ENCODE measurements around the gene SCN4B. TPM values are rescaled to one million over a fixed set of nuclear protein-coding genes. Genes with fewer than 3 reads are reported as not detected.

SCN4B gene
- total RNA-seq, 1 donor from 2014 or later, result 0.79 TPM

DNA sequence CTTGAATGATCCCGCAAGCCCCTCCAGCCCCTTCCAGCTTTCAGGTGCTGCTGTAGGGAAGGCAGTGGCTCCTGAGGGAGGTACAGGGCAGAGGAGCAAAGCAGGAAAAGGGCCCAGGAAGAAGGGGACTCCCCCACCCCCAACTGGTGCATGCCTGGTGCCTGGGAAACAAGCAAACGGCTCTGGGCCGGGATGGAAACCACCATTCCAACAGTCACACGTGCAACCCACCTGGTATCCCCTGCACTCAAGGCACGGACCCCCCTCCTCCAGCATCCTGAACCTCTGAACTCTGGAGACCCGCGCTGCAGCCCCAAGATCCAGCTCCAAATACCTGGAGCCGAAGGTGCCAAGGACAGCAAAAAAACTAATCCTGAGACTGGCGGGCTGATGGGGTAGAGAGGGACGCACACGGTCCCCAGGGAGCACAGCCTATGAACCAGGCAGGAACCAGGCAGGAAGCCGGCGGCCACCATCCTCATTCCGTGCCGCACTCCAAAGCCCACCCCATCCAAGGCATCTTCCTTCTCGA, 537 bp downstream of the SCN4B start:
- Histone ChIP-seq H3K4me3 (ENCODE audit: low read depth, low read length) (no peak overlapping the region), H3K36me3 (ENCODE audit: control insufficient read depth, insufficient read depth, low read length) (no peaks in the 10 kb centered on the region), H3K27me3 (ENCODE audit: control insufficient read depth, insufficient read depth, low read length) (peaks cover 92% of the 10 kb centered on the region)
- DNase-seq (ENCODE audit: low read depth), result no peak
- TF ChIP-seq, protein P1, sequence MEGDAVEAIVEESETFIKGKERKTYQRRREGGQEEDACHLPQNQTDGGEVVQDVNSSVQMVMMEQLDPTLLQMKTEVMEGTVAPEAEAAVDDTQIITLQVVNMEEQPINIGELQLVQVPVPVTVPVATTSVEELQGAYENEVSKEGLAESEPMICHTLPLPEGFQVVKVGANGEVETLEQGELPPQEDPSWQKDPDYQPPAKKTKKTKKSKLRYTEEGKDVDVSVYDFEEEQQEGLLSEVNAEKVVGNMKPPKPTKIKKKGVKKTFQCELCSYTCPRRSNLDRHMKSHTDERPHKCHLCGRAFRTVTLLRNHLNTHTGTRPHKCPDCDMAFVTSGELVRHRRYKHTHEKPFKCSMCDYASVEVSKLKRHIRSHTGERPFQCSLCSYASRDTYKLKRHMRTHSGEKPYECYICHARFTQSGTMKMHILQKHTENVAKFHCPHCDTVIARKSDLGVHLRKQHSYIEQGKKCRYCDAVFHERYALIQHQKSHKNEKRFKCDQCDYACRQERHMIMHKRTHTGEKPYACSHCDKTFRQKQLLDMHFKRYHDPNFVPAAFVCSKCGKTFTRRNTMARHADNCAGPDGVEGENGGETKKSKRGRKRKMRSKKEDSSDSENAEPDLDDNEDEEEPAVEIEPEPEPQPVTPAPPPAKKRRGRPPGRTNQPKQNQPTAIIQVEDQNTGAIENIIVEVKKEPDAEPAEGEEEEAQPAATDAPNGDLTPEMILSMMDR (IDR thresholded peaks at IDR 0.05; ENCODE audit: insufficient read depth, low read length, poor library complexity, severe bottlenecking), result no peak

DNA sequence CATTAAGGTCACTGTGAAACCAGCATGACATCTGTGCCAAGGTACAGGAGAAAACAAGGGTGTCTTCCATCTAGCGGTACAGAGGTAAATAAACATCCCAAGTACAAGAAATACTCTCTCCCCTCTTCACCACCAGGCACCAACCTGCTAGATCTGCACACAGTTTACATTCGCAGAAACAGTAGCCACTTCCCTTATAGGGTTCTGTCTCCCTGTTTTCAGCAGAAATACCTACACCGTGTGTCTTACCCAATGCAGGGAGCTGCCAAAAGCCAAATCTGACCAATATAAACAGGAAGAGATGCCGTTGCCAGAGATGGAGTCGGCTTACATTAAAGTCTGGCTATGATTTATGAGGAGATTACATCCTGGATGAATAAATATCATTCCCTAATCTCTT, 1.2 kb downstream of the SCN4B start:
- Histone ChIP-seq H3K27me3 (ENCODE audit: control insufficient read depth, insufficient read depth, low read length) (peaks cover 88% of the 10 kb centered on the region), H3K4me3 (ENCODE audit: low read depth, low read length) (no peak overlapping the region), H3K36me3 (ENCODE audit: control insufficient read depth, insufficient read depth, low read length) (no peaks in the 10 kb centered on the region)
- DNase-seq (ENCODE audit: low read depth), result no peak
- TF ChIP-seq, protein P1 (IDR thresholded peaks at IDR 0.05; ENCODE audit: insufficient read depth, low read length, poor library complexity, severe bottlenecking), result no peak

DNA sequence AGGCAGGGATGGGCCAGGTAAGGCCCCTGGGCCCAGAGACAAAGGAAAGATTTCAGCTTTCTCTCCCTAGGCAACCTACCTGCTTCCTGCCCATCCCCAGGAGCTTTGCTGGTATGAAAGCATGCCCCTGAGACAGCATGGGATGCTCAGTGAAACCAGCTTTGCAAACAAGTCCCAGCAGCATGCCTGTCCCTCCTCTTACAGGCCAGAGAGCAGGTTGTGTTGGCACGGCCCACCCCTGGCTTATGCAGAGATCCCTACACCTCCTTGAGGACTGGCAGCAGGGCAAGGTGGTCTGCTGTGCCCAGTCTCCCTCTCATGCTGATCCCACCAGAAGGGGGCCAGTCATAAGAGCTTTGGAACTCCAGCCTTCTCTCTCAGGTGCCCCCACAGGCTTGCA, 3.1 kb downstream of the SCN4B start:
- TF ChIP-seq, protein P1 (IDR thresholded peaks at IDR 0.05; ENCODE audit: insufficient read depth, low read length, poor library complexity, severe bottlenecking), result no peak
- no peaks in the 10 kb centered on the region for H3K36me3 ChIP-seq (ENCODE audit: control insufficient read depth, insufficient read depth, low read length)
- peaks cover 85% of the 10 kb centered on the region for H3K27me3 ChIP-seq (ENCODE audit: control insufficient read depth, insufficient read depth, low read length)
- no peak for DNase-seq (ENCODE audit: low read depth)
- H3K4me3 ChIP-seq (ENCODE audit: low read depth, low read length), result no peak overlapping the region

DNA sequence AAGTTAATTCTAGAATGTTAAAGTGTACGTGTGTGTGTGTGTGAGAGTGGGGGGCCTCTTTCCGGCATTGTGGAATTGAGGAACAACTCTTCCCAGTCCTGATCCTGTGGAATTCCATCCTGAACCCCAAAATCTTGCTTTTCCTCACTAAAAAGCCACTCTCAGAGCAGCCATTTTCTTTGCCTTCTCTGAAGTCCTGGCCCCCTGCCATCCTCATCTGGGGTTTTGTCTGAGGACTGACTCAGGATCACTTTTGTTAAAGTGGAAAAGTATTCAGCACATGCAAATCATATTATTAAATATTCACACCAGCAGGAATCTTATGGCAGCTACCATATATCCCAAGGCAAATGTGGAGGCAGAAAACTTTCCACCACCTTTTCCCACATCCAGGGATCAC, 3.8 kb downstream of the SCN4B start:
- TF ChIP-seq, protein P1 (IDR thresholded peaks at IDR 0.05; ENCODE audit: insufficient read depth, low read length, poor library complexity, severe bottlenecking), result no peak
- no peak overlapping the region for H3K4me3 ChIP-seq (ENCODE audit: low read depth, low read length)
- peaks cover 85% of the 10 kb centered on the region for H3K27me3 ChIP-seq (ENCODE audit: control insufficient read depth, insufficient read depth, low read length)
- no peaks in the 10 kb centered on the region for H3K36me3 ChIP-seq (ENCODE audit: control insufficient read depth, insufficient read depth, low read length)
- DNase-seq (ENCODE audit: low read depth), result no peak

DNA sequence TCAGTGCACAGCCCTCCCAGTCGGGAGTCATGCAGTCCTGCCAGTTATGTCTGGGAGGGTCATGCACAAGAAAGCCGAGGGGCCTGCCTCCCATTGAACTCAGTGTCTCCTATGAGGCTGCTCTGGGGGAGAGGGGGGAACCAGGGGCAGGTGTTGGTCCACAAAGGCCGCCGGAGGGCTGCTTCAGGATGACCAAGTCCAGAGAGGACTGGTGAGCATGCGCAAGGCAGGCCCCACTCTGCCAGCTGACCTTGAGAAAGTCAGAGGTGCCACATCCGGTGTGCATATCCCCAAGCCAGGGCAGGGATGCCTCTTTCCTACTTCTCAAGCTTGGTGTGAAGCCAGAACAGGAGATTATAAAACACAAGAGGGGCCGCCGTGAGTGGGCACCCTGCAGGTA, 4.4 kb downstream of the SCN4B start:
- no peaks in the 10 kb centered on the region for H3K36me3 ChIP-seq (ENCODE audit: control insufficient read depth, insufficient read depth, low read length)
- TF ChIP-seq, protein P1 (IDR thresholded peaks at IDR 0.05; ENCODE audit: insufficient read depth, low read length, poor library complexity, severe bottlenecking), result no peak
- no peak for DNase-seq (ENCODE audit: low read depth)
- H3K27me3 ChIP-seq (ENCODE audit: control insufficient read depth, insufficient read depth, low read length), result peaks cover 84% of the 10 kb centered on the region
- H3K4me3 ChIP-seq (ENCODE audit: low read depth, low read length), result no peak overlapping the region

DNA sequence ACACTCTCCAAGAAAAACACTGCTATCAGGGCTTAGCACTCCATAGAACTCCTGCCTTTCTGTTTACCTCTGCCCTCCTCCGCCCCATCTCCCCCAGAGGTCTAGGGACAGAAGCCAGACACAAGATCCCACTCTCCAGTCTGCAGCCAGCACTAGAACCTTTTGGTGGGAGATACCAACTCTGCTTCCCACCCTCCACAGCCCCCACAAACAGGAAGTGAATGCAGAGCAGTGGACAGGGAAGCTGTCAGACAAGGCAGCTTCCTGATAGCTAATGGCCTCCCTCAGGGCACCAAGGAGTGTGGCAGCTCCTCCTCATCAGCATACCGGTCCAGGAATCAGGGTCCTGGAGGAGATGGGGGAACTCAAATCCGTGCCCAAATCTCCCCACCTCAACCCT, 5.1 kb downstream of the SCN4B start:
- no peak overlapping the region for H3K4me3 ChIP-seq (ENCODE audit: low read depth, low read length)
- no peaks in the 10 kb centered on the region for H3K36me3 ChIP-seq (ENCODE audit: control insufficient read depth, insufficient read depth, low read length)
- no peak for DNase-seq (ENCODE audit: low read depth)
- peaks cover 82% of the 10 kb centered on the region for H3K27me3 ChIP-seq (ENCODE audit: control insufficient read depth, insufficient read depth, low read length)
- TF ChIP-seq, protein P1 (IDR thresholded peaks at IDR 0.05; ENCODE audit: insufficient read depth, low read length, poor library complexity, severe bottlenecking), result no peak
